ENCODE measurements around the gene ANXA9.

Gene ANXA9

DNA sequence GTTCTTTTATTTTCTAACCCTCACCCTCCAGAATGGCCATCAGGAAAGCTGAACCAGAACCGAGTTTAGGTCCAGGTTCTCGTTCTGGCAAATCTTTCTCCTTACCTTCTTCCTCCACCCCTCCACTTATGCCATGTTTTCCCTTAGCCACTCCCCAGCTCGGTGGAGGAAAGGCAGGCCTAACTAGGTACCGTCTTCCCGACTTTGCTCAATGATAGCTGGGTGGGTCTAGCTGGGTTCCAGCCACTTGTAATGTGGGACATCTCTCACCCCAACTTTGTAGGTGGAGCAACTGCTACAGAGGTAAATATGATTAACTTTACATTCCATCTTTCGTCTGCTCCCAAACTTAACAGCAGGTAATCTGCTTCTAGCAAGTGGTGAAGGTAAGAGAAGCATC lies 54.9 kb downstream of the ANXA9 start:
- H3K27me3 ChIP-seq (ENCODE audit: control insufficient read depth in 5 of 5, insufficient read depth in 4 of 5, low read length in 5 of 5): no peaks in the 10 kb centered on the region
- no peak overlapping the region for H3K4me3 ChIP-seq (ENCODE audit: low read depth in 1 of 5, low read length in 5 of 5)
- peak overlapping the region in 1 of 5 donors; percentile 7 for H3K9ac ChIP-seq (ENCODE audit: low read length in 5 of 5)
- H3K27ac ChIP-seq (ENCODE audit: low read depth, low read length): no peak overlapping the region
- H3K36me3 ChIP-seq (ENCODE audit: control insufficient read depth in 5 of 5, insufficient read depth in 5 of 5, low read length in 5 of 5): peaks cover 6 to 22% (median 20%) of the 10 kb centered on the region in 5 donors
- peaks cover 0 to 5% (median 0%) of the 10 kb centered on the region in 5 donors for H3K4me1 ChIP-seq (ENCODE audit: control insufficient read depth in 5 of 5, insufficient read depth in 5 of 5, low read length in 5 of 5)
- no peaks in the 10 kb centered on the region for H3K9me3 ChIP-seq (ENCODE audit: control insufficient read depth in 5 of 5, low read length in 5 of 5)

- H3K9ac ChIP-seq (ENCODE audit: low read length in 5 of 5): no peak overlapping the region
- H3K9me3 ChIP-seq (ENCODE audit: control insufficient read depth in 5 of 5, low read length in 5 of 5): no peaks in the 10 kb centered on the region
- H3K4me1 ChIP-seq (ENCODE audit: control insufficient read depth in 5 of 5, insufficient read depth in 5 of 5, low read length in 5 of 5): no peaks in the 10 kb centered on the region
- H3K27ac ChIP-seq (ENCODE audit: low read depth, low read length): no peak overlapping the region
- H3K4me3 ChIP-seq (ENCODE audit: low read depth in 1 of 5, low read length in 5 of 5): no peak overlapping the region
- peaks cover 6 to 11% (median 9%) of the 10 kb centered on the region in 5 donors for H3K36me3 ChIP-seq (ENCODE audit: control insufficient read depth in 5 of 5, insufficient read depth in 5 of 5, low read length in 5 of 5)
- no peaks in the 10 kb centered on the region for H3K27me3 ChIP-seq (ENCODE audit: control insufficient read depth in 5 of 5, insufficient read depth in 4 of 5, low read length in 5 of 5)
These were observed 57.4 kb downstream of the ANXA9 start for GRCh38 chr1:151039521-151039920.

GRCh38 chr1:151043163-151043562 lies 61.1 kb downstream of the ANXA9 start:
- Histone ChIP-seq H3K9me3 (ENCODE audit: control insufficient read depth in 5 of 5, low read length in 5 of 5) (no peaks in the 10 kb centered on the region), H3K36me3 (ENCODE audit: control insufficient read depth in 5 of 5, insufficient read depth in 5 of 5, low read length in 5 of 5) (no peaks in the 10 kb centered on the region)

More at GRCh38 chr1:151043163-151043562, 61.1 kb downstream of the ANXA9 start:
- Histone ChIP-seq H3K4me3 (ENCODE audit: low read depth in 1 of 5, low read length in 5 of 5) (no peak overlapping the region), H3K9ac (ENCODE audit: low read length in 5 of 5) (no peak overlapping the region), H3K27ac (ENCODE audit: low read depth, low read length) (no peak overlapping the region), H3K4me1 (ENCODE audit: control insufficient read depth in 5 of 5, insufficient read depth in 5 of 5, low read length in 5 of 5) (peaks cover 0 to 11% (median 7%) of the 10 kb centered on the region in 5 donors), H3K27me3 (ENCODE audit: control insufficient read depth in 5 of 5, insufficient read depth in 4 of 5, low read length in 5 of 5) (no peaks in the 10 kb centered on the region)
